ENCODE measurements around the gene HELB. TPM values are rescaled to one million over a fixed set of nuclear protein-coding genes. Genes with fewer than 3 reads are reported as not detected.

The HELB gene
- total and polyA plus RNA-seq, 2 of the 8 experiments (the other 6 are each of a cell fraction or from before 2014, with no cell fraction given) = 1.8 to 7.6 TPM

DNA sequence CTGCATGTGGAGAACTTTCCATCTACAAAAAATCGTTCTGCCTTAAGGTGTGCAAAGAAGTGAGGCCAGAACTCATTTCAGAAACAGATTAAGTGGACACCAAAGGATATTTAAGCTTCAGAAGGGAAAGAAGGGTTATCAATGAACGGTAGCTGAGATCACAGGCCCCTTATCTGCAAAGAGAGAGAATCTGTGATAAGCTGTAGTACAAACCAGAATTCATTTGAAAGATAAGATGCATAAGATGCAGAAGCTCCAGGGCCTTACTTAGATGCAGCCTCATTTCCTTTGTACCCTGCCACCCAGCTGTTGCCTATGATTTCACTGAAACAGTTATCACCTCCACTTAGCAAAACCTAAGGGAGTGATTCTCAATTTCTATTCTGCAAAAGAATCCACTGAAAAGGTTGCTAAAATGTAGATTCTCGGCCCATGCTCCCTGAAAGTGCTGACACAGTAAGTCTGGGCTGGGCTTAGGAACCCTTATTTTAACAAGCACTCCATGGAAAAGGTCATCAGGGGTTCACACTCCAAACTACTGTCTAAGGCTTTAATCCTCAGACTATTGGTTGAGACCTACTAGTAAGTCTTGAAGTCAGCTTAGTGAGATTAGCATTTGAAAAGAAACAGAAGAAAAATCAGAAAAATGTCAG is 64.8 kb downstream of the HELB start (continued):
- TF ChIP-seq CTBP2 (IDR thresholded peaks at IDR 0.05; ENCODE audit: borderline replicate concordance, insufficient read depth, insufficient read length, low read length) (no peak), CBX5 (IDR thresholded peaks at IDR 0.05; ENCODE audit: low read depth, low read length) (no peak), POLR2AphosphoS5 (IDR thresholded peaks at IDR 0.05; ENCODE audit: low read depth, low read length) (no peak), BCL11A (IDR thresholded peaks at IDR 0.05; ENCODE audit: low read depth in 2 of 2, low read length in 2 of 2) (no peak), KDM1A (IDR thresholded peaks at IDR 0.05; ENCODE audit: borderline replicate concordance, low read length) (no peak)
